Retinal pigment epithelial cell (primary cell): ENCODE measurements around the gene ANKRD27.
"Not testable (repeated sequence)": the region's sequence is repeated elsewhere in the genome, so short reads cannot be mapped to it uniquely, and the experiment has no call there.

Experiments used
- DNase-seq: peaks from one replicate; pipeline ENCODE4 v3.0.0-alpha.2; 2010; ENCODE audit warnings: low read depth
- H3K4me3 ChIP-seq: 2 replicates; pipeline ENCODE4 v1.5.1; 2011; ENCODE audit warnings: mild to moderate bottlenecking, low read length, control low read depth, moderate library complexity
- TF ChIP-seq, protein P1 (sequence below): conservative IDR thresholded peaks from 2 replicates; pipeline ENCODE4 v1.5.1; 2011; ENCODE audit warnings: low read depth, low read length, control low read depth, inconsistent platforms

ANKRD27 gene

GRCh38 chr19:32674931-32675719 is at the start of gene ANKRD27:
Gene ANKRD27, minus strand, starts transcription at chr19:32675180. Its CDS starts 16,165 bp downstream, at chr19:32659015.
- DNase-seq = peak; percentile 86
- TF ChIP-seq, protein P1, sequence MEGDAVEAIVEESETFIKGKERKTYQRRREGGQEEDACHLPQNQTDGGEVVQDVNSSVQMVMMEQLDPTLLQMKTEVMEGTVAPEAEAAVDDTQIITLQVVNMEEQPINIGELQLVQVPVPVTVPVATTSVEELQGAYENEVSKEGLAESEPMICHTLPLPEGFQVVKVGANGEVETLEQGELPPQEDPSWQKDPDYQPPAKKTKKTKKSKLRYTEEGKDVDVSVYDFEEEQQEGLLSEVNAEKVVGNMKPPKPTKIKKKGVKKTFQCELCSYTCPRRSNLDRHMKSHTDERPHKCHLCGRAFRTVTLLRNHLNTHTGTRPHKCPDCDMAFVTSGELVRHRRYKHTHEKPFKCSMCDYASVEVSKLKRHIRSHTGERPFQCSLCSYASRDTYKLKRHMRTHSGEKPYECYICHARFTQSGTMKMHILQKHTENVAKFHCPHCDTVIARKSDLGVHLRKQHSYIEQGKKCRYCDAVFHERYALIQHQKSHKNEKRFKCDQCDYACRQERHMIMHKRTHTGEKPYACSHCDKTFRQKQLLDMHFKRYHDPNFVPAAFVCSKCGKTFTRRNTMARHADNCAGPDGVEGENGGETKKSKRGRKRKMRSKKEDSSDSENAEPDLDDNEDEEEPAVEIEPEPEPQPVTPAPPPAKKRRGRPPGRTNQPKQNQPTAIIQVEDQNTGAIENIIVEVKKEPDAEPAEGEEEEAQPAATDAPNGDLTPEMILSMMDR = no peak
- H3K4me3 ChIP-seq = peak within 1 kb of the TSS; percentile 76

- no peak overlapping the region for H3K4me3 ChIP-seq
- TF ChIP-seq, protein P1 = no peak
Measured at GRCh38 chr19:32720936-32721250, 45.9 kb upstream of the ANKRD27 start.

DNA sequence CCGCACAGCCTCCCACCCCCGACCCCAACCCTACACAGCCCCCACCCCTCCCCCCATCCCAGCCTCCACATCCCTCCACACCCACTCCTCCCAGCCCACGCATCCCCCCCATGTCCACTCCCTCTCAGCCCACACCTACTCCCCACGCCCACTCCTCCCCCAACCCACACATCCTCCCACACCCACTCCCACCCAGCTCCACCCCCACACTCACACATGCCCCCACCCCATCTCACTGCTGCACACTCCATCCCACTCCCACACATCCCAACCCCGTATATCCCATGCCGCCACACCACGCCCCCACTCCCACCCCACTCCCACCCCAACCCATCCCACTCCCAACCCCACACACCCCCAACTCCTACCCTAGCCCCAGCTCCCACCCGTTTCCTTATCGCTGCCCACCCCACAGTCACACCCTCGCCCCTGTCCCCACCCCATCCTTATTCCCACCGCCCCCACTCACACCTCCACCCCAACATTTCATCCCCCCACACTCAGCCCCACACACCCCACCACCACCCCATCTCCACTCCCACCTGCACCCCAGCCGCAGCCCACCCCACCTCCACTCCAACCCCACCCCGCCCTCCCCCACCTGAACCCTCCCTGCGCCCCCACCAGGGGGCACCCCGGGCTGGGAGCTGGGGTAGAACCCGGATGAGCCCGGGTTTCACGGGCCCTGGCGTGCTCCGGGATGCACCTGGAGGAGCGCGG is 45.4 kb upstream of the ANKRD27 start:
- no peak for DNase-seq
- TF ChIP-seq, protein P1 = no peak
- no peak overlapping the region for H3K4me3 ChIP-seq

More at GRCh38 chr19:32720936-32721250, 45.9 kb upstream of the ANKRD27 start:
- DNase-seq = no peak

GRCh38 chr19:32719611-32720059 is 44.7 kb upstream of the ANKRD27 start, which contains the start of gene TDRD12:
Gene TDRD12, plus strand, starts transcription at chr19:32719767. Its CDS starts 306 bp downstream, at chr19:32720073.
- no peak for DNase-seq
- TF ChIP-seq, protein P1 = peak; percentile 2
- H3K4me3 ChIP-seq = no peak within 1 kb of the TSS

GRCh38 chr19:32718286-32718685 is 43.3 kb upstream of the ANKRD27 start:
- DNase-seq = no peak

GRCh38 chr19:32717496-32717895 is 42.5 kb upstream of the ANKRD27 start:
- no peak overlapping the region for H3K4me3 ChIP-seq
- DNase-seq = no peak
- TF ChIP-seq, protein P1 = no peak

More at GRCh38 chr19:32718286-32718685, 43.3 kb upstream of the ANKRD27 start:
- no peak overlapping the region for H3K4me3 ChIP-seq
- TF ChIP-seq, protein P1 = no peak

- DNase-seq, H3K4me3 ChIP-seq: not testable (repeated sequence)
Measured at GRCh38 chr19:32716203-32716602, 41.2 kb upstream of the ANKRD27 start.
